ENCODE data around the gene NFIB.

Gene NFIB

GRCh38 chr9:14089051-14089803 is 224.7 kb downstream of the NFIB start:
- no peak overlapping the region for H3K4me3 ChIP-seq (ENCODE audit: low read depth, low read length)
- no peak for DNase-seq (ENCODE audit: low read depth)
- in situ Hi-C loops (cut with HindIII; ENCODE audit: low sequenced_read_pairs), result no loop called here
- TF ChIP-seq, protein P1, sequence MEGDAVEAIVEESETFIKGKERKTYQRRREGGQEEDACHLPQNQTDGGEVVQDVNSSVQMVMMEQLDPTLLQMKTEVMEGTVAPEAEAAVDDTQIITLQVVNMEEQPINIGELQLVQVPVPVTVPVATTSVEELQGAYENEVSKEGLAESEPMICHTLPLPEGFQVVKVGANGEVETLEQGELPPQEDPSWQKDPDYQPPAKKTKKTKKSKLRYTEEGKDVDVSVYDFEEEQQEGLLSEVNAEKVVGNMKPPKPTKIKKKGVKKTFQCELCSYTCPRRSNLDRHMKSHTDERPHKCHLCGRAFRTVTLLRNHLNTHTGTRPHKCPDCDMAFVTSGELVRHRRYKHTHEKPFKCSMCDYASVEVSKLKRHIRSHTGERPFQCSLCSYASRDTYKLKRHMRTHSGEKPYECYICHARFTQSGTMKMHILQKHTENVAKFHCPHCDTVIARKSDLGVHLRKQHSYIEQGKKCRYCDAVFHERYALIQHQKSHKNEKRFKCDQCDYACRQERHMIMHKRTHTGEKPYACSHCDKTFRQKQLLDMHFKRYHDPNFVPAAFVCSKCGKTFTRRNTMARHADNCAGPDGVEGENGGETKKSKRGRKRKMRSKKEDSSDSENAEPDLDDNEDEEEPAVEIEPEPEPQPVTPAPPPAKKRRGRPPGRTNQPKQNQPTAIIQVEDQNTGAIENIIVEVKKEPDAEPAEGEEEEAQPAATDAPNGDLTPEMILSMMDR (IDR thresholded peaks at IDR 0.05; ENCODE audit: low read depth, low read length, missing control alignments), result no peak

- in situ Hi-C loops (cut with HindIII; ENCODE audit: low sequenced_read_pairs), result no loop called here
- H3K4me3 ChIP-seq (ENCODE audit: low read depth, low read length), result no peak overlapping the region
- TF ChIP-seq, protein P1 (IDR thresholded peaks at IDR 0.05; ENCODE audit: low read depth, low read length, missing control alignments), result no peak
- DNase-seq (ENCODE audit: low read depth), result no peak
These were observed 226.4 kb downstream of the NFIB start for GRCh38 chr9:14087576-14087975.

DNA sequence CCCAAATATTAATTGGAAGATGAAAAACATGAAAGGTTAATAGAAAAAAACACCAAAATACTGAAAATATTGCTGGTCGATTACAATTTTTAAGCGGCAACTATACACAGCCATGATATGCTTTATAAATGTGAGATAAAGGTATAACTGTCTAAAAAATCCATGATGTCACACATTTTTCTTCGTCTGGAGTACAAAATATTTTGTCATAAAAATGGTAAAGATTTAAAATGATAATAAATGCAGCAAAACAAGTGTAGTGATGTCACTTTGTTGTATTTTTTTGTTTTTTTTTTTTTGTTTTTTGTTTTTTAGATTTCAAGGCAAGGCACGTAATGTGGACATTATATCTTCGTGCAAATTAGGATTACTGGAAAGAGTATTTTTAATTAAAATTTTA is 227.4 kb downstream of the NFIB start:
- no peak for DNase-seq (ENCODE audit: low read depth)
- H3K4me3 ChIP-seq (ENCODE audit: low read depth, low read length), result no peak overlapping the region
- in situ Hi-C loops (cut with HindIII; ENCODE audit: low sequenced_read_pairs), result no loop called here
- TF ChIP-seq, protein P1 (IDR thresholded peaks at IDR 0.05; ENCODE audit: low read depth, low read length, missing control alignments), result no peak

- no peak for DNase-seq (ENCODE audit: low read depth)
- no peak overlapping the region for H3K4me3 ChIP-seq (ENCODE audit: low read depth, low read length)
- TF ChIP-seq, protein P1 (IDR thresholded peaks at IDR 0.05; ENCODE audit: low read depth, low read length, missing control alignments), result no peak
- in situ Hi-C loops (cut with HindIII; ENCODE audit: low sequenced_read_pairs), result no loop called here
These were observed 228.1 kb downstream of the NFIB start for GRCh38 chr9:14085810-14086209.

GRCh38 chr9:14084867-14085266 is 229.1 kb downstream of the NFIB start:
- no peak overlapping the region for H3K4me3 ChIP-seq (ENCODE audit: low read depth, low read length)
- TF ChIP-seq, protein P1 (IDR thresholded peaks at IDR 0.05; ENCODE audit: low read depth, low read length, missing control alignments), result no peak
- DNase-seq (ENCODE audit: low read depth), result no peak
- in situ Hi-C loops (cut with HindIII; ENCODE audit: low sequenced_read_pairs), result no loop called here

DNA sequence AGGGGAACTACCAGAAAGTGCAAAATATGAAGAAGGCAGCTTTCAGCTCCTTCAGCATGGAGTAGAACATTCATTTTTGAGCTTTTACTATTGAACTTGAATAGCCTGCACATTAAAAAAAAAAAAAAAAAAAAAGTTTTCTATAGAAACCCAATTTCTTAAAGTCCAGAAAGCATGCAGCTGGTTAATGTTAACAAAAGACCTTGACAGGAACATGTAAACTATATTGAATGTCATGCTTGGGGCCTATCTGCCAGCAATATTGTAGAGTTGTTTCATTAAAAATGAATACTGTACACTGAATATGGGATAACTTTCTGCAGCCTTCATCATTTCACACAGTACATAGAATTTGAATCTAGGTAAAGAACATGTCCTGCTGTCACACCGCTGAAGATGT is 230.6 kb downstream of the NFIB start:
- DNase-seq (ENCODE audit: low read depth), result no peak
- in situ Hi-C loops (cut with HindIII; ENCODE audit: low sequenced_read_pairs), result no loop called here
- TF ChIP-seq, protein P1 (IDR thresholded peaks at IDR 0.05; ENCODE audit: low read depth, low read length, missing control alignments), result no peak
- H3K4me3 ChIP-seq (ENCODE audit: low read depth, low read length), result no peak overlapping the region

Measured in astrocyte of the cerebellum (primary cell).